SK-N-SH (cell line): ENCODE results near the gene FAM228B. TPM values are rescaled to one million over a fixed set of nuclear protein-coding genes. Genes with fewer than 3 reads are reported as not detected.
"Not testable (repeated sequence)": the region's sequence is repeated elsewhere in the genome, so short reads cannot be mapped to it uniquely, and the experiment has no call there.

ENCODE experiments used
- CTCF ChIA-PET: fragments of 300-600, 350-600 bp; formaldehyde crosslinking; extraction: SDS; loops from one replicate; lab custom pipeline; 2021; lab: Yijun Ruan, JAX
- POLR2A ChIA-PET: fragments of 350-600 bp; sonication (Branson Sonifier 250); formaldehyde crosslinking; extraction: SDS; loops from one replicate; lab custom pipeline; 2020; ENCODE audit warnings: antibody characterized with exemption, inconsistent platforms; lab: Yijun Ruan, JAX
- DNase-seq: peaks from one replicate; pipeline ENCODE4 v3.0.0; 2012
- H2AFZ ChIP-seq: fragments of 200-600 bp; sonication (generic); 2 replicates; pipeline ENCODE4 v1.8.1; 2016; ENCODE audit warnings: antibody characterized with exemption, mild to moderate bottlenecking, low read depth
- H3F3A ChIP-seq: fragments of 200-600 bp; sonication (generic); replicated peaks from 2 replicates; pipeline ENCODE3; 2016; ENCODE audit warnings: antibody characterized with exemption, mild to moderate bottlenecking; ENCODE audit not compliant: insufficient read depth
- H3K27ac ChIP-seq, 2 experiments: fragments of 200-500 bp in 1 of 2; fragments of 200-600 bp in 1 of 2; sonication (Bioruptor generic) in 1 of 2; sonication (generic), shearing (Covaris generic) in 1 of 2; 2 replicates each; pipeline versions ENCODE4 v1.5.1 to v1.6.1; 2014 to 2016; ENCODE audit warnings: low read depth in 2 of 2, inconsistent platforms in 1 of 2, low read length in 1 of 2, mild to moderate bottlenecking in 1 of 2, mixed read lengths in 1 of 2
- H3K27me3 ChIP-seq: fragments of 200-600 bp; sonication (generic), shearing (Covaris generic); 2 replicates; pipeline ENCODE4 v1.6.1; 2016; ENCODE audit warnings: mixed run types; ENCODE audit not compliant: insufficient read depth
- H3K36me3 ChIP-seq, 2 experiments: fragments of 200-500 bp in 1 of 2; fragments of 200-600 bp in 1 of 2; sonication (Bioruptor generic) in 1 of 2; sonication (generic) in 1 of 2; replicated peaks in 1 of 2; 2 replicates each; pipeline versions ENCODE3 to v1.5.1; 2014 to 2016; ENCODE audit warnings: low read length in 1 of 2, mild to moderate bottlenecking in 1 of 2; ENCODE audit not compliant: insufficient read depth in 2 of 2, control insufficient read depth in 1 of 2
- H3K4me1 ChIP-seq, 2 experiments: fragments of 200-500 bp in 1 of 2; fragments of 200-600 bp in 1 of 2; sonication (Bioruptor generic) in 1 of 2; sonication (generic), shearing (Covaris generic) in 1 of 2; 2 replicates each; pipeline versions ENCODE4 v1.5.1 to v1.6.1; 2014 to 2016; ENCODE audit warnings: low read depth in 1 of 2, low read length in 1 of 2, mixed run types in 1 of 2; ENCODE audit not compliant: insufficient read depth in 2 of 2, control insufficient read depth in 1 of 2
- H3K4me2 ChIP-seq: fragments of 200-600 bp; sonication (generic), shearing (Covaris generic); 2 replicates; pipeline ENCODE4 v1.6.1; 2017; ENCODE audit warnings: mixed run types
- H3K4me3 ChIP-seq, 2 experiments: fragments of 200-500 bp in 1 of 2; fragments of 200-600 bp in 1 of 2; sonication (Bioruptor generic) in 1 of 2; sonication (generic), shearing (Covaris generic) in 1 of 2; 2 replicates each; pipeline versions ENCODE4 v1.5.1 to v1.8.1; 2014 to 2016; ENCODE audit warnings: low read depth in 2 of 2, inconsistent platforms in 1 of 2, low read length in 1 of 2, mild to moderate bottlenecking in 1 of 2, mixed read lengths in 1 of 2, moderate library complexity in 1 of 2
- H3K79me2 ChIP-seq: fragments of 200-600 bp; sonication (generic); 2 replicates; pipeline ENCODE4 v1.8.1; 2017; ENCODE audit warnings: mild to moderate bottlenecking; ENCODE audit not compliant: insufficient read depth
- H3K9ac ChIP-seq: fragments of 200-600 bp; sonication (generic); 2 replicates; pipeline ENCODE4 v1.6.1; 2017; ENCODE audit warnings: mixed run types
- H3K9me2 ChIP-seq: fragments of 200-600 bp; sonication (generic); 2 replicates; pipeline ENCODE4 v1.6.1; 2017; ENCODE audit warnings: mixed run types
- H3K9me3 ChIP-seq: fragments of 200-600 bp; sonication (generic); 2 replicates; pipeline ENCODE4 v1.6.1; 2017; ENCODE audit warnings: mixed run types, mild to moderate bottlenecking, moderate library complexity
- H4K20me1 ChIP-seq: fragments of 200-600 bp; sonication (generic); 2 replicates; pipeline ENCODE4 v1.6.1; 2017; ENCODE audit warnings: mild to moderate bottlenecking, mixed run types; ENCODE audit not compliant: insufficient read depth
- RAD21 ChIP-seq: IDR thresholded peaks from 2 replicates; pipeline ENCODE4 v1.6.1; 2012; ENCODE audit warnings: mild to moderate bottlenecking, low read length
- SIN3A ChIP-seq: IDR thresholded peaks from 2 replicates; pipeline ENCODE4 v1.6.1; 2012; ENCODE audit warnings: low read depth, mild to moderate bottlenecking, low read length, moderate library complexity, borderline replicate concordance
- TAF1 ChIP-seq: IDR thresholded peaks from 2 replicates; pipeline ENCODE4 v1.6.1; 2012; ENCODE audit warnings: low read depth, mild to moderate bottlenecking, low read length, moderate library complexity, borderline replicate concordance
- TEAD4 ChIP-seq: IDR thresholded peaks from 2 replicates; pipeline ENCODE4 v1.4.0; 2012; ENCODE audit warnings: mild to moderate bottlenecking, borderline replicate concordance; ENCODE audit not compliant: insufficient read depth
- YY1 ChIP-seq: IDR thresholded peaks from 2 replicates; pipeline ENCODE4 v1.4.0; 2012; ENCODE audit warnings: low read depth, mild to moderate bottlenecking
- WGBS: methylation state at CpG from one replicate; pipeline ENCODE4 v1.1.6; 2017; ENCODE audit warnings: low lambda C conversion rate; 5-methylcytosine and 5-hydroxymethylcytosine counted together
- polyA plus RNA-seq, 3 experiments: library from polyadenylated mRNA; depleted of rRNA; stranded (reverse); fragments of >200 nt; gene quantifications; 2 replicates each; pipeline ENCODE4 v1.2.3, GENCODE V29; 2012
- TF ChIP-seq, protein P1 (sequence below): fragments of 150-350 bp; IDR thresholded peaks from 2 replicates; pipeline ENCODE4 v1.6.1; 2017; ENCODE audit warnings: antibody characterized with exemption, low read length, low read depth, borderline replicate concordance

The FAM228B gene
- polyA plus RNA-seq, 1 of the 3 experiments (the other 2 are of a cell fraction), result 5.3 TPM

DNA sequence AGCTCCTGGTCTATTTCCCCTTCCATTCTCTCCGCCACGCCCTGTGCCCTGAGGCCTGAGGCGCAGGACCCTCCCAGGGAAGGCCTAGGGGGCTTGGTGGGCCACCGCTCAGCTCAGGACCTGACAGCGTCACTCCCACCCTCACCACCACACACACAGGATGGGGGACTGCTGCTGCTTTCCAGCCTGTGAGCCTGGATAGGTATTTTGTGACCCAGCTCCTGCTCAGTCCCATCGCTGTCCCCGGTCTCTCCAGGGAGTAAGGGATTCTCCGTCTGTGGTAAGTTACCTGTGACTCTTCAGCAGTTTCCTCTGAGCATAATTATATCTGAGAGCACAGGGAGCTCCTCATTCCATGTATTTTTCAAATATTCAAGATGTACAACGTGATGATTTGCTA lies 67.9 kb downstream of the FAM228B start:
- H3K4me2 ChIP-seq, result no peak overlapping the region
- no peak for DNase-seq
- no peaks in the 10 kb centered on the region for H3K79me2 ChIP-seq
- no peaks in the 10 kb centered on the region for H3F3A ChIP-seq
- no peak overlapping the region for H3K4me3 ChIP-seq
- no peaks in the 10 kb centered on the region for H3K9me2 ChIP-seq
- H3K27me3 ChIP-seq, result no peaks in the 10 kb centered on the region
- no peak overlapping the region for H3K9ac ChIP-seq
- H3K36me3 ChIP-seq, result no peaks in the 10 kb centered on the region
- POLR2A ChIA-PET, result no interaction called here
- H3K4me1 ChIP-seq, result no peaks in the 10 kb centered on the region
- H4K20me1 ChIP-seq, result no peaks in the 10 kb centered on the region
- TF ChIP-seq, protein P1, sequence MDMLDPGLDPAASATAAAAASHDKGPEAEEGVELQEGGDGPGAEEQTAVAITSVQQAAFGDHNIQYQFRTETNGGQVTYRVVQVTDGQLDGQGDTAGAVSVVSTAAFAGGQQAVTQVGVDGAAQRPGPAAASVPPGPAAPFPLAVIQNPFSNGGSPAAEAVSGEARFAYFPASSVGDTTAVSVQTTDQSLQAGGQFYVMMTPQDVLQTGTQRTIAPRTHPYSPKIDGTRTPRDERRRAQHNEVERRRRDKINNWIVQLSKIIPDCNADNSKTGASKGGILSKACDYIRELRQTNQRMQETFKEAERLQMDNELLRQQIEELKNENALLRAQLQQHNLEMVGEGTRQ, result no peak
- WGBS, result 85% methylated on average over 9 of the region's 9 CpGs
- H3K27ac ChIP-seq, result no peak overlapping the region
- no peak overlapping the region for H2AFZ ChIP-seq
- CTCF ChIA-PET, result interaction anchor here (0.9 to 1.7 kb wide), 3 partner anchors 15 to 27 kb away, joined by 3 to 6 read pairs (median 4); no protein-coding TSS in a partner anchor
- H3K9me3 ChIP-seq, result no peaks in the 10 kb centered on the region

DNA sequence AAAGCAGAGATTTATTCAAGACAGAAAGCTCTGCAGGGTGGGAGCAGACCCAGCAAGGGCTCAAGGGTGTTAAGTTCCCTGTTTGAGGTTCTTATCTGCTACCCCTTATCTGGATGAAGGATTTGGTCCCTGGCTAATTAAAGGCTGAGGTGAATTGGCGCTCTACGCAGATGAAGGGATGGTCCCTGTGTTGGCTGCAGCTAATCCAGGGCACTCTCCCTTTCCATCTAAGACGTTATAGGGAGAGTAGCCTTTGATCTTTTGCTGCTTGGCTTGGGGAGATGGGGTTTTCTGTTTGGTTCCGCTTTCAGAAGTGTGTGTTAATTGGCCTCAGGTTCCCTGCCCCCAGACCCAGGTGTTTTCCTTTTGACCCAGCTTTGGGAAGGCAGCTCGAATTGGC lies 68.6 kb downstream of the FAM228B start:
- Histone ChIP-seq H3K9me3 (no peaks in the 10 kb centered on the region), H3K9me2 (no peaks in the 10 kb centered on the region), H3K9ac (no peak overlapping the region), H4K20me1 (no peaks in the 10 kb centered on the region), H3K4me1 (no peaks in the 10 kb centered on the region), H3F3A (no peaks in the 10 kb centered on the region), H3K27me3 (no peaks in the 10 kb centered on the region), H3K4me3 (no peak overlapping the region), H3K27ac (no peak overlapping the region), H3K36me3 (no peaks in the 10 kb centered on the region), H3K4me2 (no peak overlapping the region), H3K79me2 (no peaks in the 10 kb centered on the region), H2AFZ (no peak overlapping the region)
- TF ChIP-seq TEAD4, result no peak
- TF ChIP-seq SIN3A, result no peak
- TF ChIP-seq TAF1, result no peak
- TF ChIP-seq RAD21, result no peak
- TF ChIP-seq YY1, result no peak
- WGBS, result 76% methylated on average over 5 of the region's 5 CpGs
- POLR2A ChIA-PET, result no interaction called here
- CTCF ChIA-PET, result interaction anchor here (1.7 kb wide), 1 partner anchor 26 kb away, joined by 4 read pairs; no protein-coding TSS in a partner anchor
- no peak for DNase-seq

DNA sequence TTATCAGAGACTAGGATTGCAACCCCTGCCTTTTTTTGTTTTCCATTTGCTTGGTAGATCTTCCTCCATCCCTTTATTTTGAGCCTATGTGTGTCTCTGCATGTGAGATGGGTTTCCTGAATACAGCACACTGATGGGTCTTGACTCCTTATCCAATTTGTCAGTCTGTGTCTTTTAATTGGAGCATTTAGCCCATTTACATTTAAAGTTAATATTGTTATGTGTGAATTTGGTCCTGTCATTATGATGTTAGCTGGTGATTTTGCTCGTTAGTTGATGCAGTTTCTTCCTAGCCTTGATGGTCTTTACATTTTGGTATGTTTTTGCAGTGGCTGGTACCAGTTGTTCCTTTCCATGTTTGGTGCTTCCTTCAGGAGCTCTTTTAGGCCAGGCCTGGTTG lies 73.9 kb downstream of the FAM228B start:
- H3K9me2 ChIP-seq, POLR2A ChIA-PET, H3K27ac ChIP-seq, DNase-seq, H3K4me1 ChIP-seq, H3K9me3 ChIP-seq, CTCF ChIA-PET, H3K4me3 ChIP-seq, H3F3A ChIP-seq, H3K27me3 ChIP-seq, H4K20me1 ChIP-seq, H3K36me3 ChIP-seq, H3K4me2 ChIP-seq, H3K9ac ChIP-seq, H3K79me2 ChIP-seq, H2AFZ ChIP-seq: not testable (repeated sequence)
- WGBS, result 32% methylated on average over 1 of the region's 1 CpG
